Measurements from ENCODE around the gene AP2A1. TPM values are rescaled to one million over a fixed set of nuclear protein-coding genes. Genes with fewer than 3 reads are reported as not detected.
A peak's percentile ranks its signal among the peaks of the same experiment; 100 is the strongest.

AP2A1 gene
- total and polyA plus RNA-seq, 9 of the 15 experiments (the other 6 are each of a cell fraction or from before 2014, with no cell fraction given), result 0.55 to 150 (median 31.9) TPM

GRCh38 chr19:49817964-49818648, 51.3 kb downstream of the AP2A1 start, which contains the start of gene MED25 (continued):
- peak; percentile 78; the same call in 1 of the 2 replicates for TF ChIP-seq ZNF76 (CRISPR knock-in tag; IDR thresholded peaks at IDR 0.05; ENCODE audit: borderline replicate concordance)
- no peak for TF ChIP-seq HES1 (IDR thresholded peaks at IDR 0.05; ENCODE audit: low read depth)
- no peak for TF ChIP-seq XRCC4 (IDR thresholded peaks at IDR 0.05; ENCODE audit: extremely low read depth, insufficient read depth, insufficient read length)
- TF ChIP-seq MAZ (CRISPR knock-in tag; conservative IDR thresholded peaks at IDR 0.05 in 1 of 2, IDR thresholded peaks at IDR 0.05 in 1 of 2), result peak; percentile 81 to 88
- TF ChIP-seq CTCF (IDR thresholded peaks at IDR 0.05 in 2 of 3, conservative IDR thresholded peaks at IDR 0.05 in 1 of 3; ENCODE audit: insufficient read depth in 2 of 3, low read depth in 1 of 3, low read length in 3 of 3), result peak in 1 of 3 experiments; percentile 22; a peak in 1 of 6 replicates
- 0 out of 2 replicates have a peak, but pooled peaks have one; percentile 49 for TF ChIP-seq TGIF2 (CRISPR knock-in tag; IDR thresholded peaks at IDR 0.05)
- TF ChIP-seq ZNF696 (CRISPR knock-in tag; conservative IDR thresholded peaks at IDR 0.05), result no peak
- TF ChIP-seq THRA (IDR thresholded peaks at IDR 0.05), result no peak
- no peak for TF ChIP-seq IFI16 (CRISPR knock-in tag; IDR thresholded peaks at IDR 0.05)
- no peak for TF ChIP-seq ZNF146 (CRISPR knock-in tag; IDR thresholded peaks at IDR 0.05; ENCODE audit: unreplicated experiment)
- TF ChIP-seq HBP1 (CRISPR knock-in tag; IDR thresholded peaks at IDR 0.05), result no peak
- TF ChIP-seq YY1 (IDR thresholded peaks at IDR 0.05; ENCODE audit: borderline replicate concordance in 1 of 3, control insufficient read depth in 1 of 3, extremely low read depth in 1 of 3, insufficient read depth in 3 of 3, insufficient read length in 1 of 3, insufficient replicate concordance in 2 of 3, low read depth in 1 of 3, low read length in 2 of 3), result peak; percentile 98 to 100 (median 100)
- TF ChIP-seq ERF (CRISPR knock-in tag; IDR thresholded peaks at IDR 0.05), result peak; percentile 68; the same call in 1 of the 2 replicates
- peak; percentile 67 for TF ChIP-seq TAF1 (IDR thresholded peaks at IDR 0.05; ENCODE audit: control insufficient read depth, extremely low read depth, insufficient read depth, low read length, severe bottlenecking)
- peak; percentile 75 for TF ChIP-seq ZNF143 (CRISPR knock-in tag; IDR thresholded peaks at IDR 0.05)
- TF ChIP-seq ZC3H8 (IDR thresholded peaks at IDR 0.05), result no peak
- TF ChIP-seq ELK3 (CRISPR knock-in tag; IDR thresholded peaks at IDR 0.05), result no peak
- peak; percentile 59; the same call in 1 of the 2 replicates for TF ChIP-seq MAX (CRISPR knock-in tag; IDR thresholded peaks at IDR 0.05)
